Smooth muscle cell (in vitro differentiated cells): Measurements from ENCODE around the gene NR2E1. TPM values are rescaled to one million over a fixed set of nuclear protein-coding genes. Genes with fewer than 3 reads are reported as not detected.

Experiments
- DNase-seq: peaks from one replicate; lab custom pipeline; 2025; ENCODE audit not compliant: unreplicated experiment; lab: John Stamatoyannopoulos, UW
- H2AFZ ChIP-seq: fragments of 200-600 bp; sonication (generic); 2 replicates; pipeline ENCODE4 v1.6.0; 2016; ENCODE audit warnings: antibody characterized with exemption, low read depth, mild to moderate bottlenecking
- H3F3A ChIP-seq: fragments of 200-600 bp; sonication (generic); 2 replicates; pipeline ENCODE4 v1.6.0; 2017; ENCODE audit warnings: antibody characterized with exemption, low read depth
- H3K27ac ChIP-seq: fragments of 200-600 bp; sonication (generic); 2 replicates; pipeline ENCODE4 v1.5.1; 2016; ENCODE audit warnings: low read depth, mild to moderate bottlenecking
- H3K27me3 ChIP-seq: fragments of 200-600 bp; sonication (generic); 2 replicates; pipeline ENCODE4 v1.6.1; 2016; ENCODE audit warnings: low read depth, mild to moderate bottlenecking
- H3K36me3 ChIP-seq: fragments of 200-600 bp; sonication (generic); 2 replicates; pipeline ENCODE4 v1.5.1; 2016; ENCODE audit warnings: low read depth
- H3K4me1 ChIP-seq: fragments of 200-600 bp; sonication (generic); 2 replicates; pipeline ENCODE4 v1.5.1; 2016; ENCODE audit warnings: low read depth
- H3K4me2 ChIP-seq: fragments of 200-600 bp; sonication (generic); 2 replicates; pipeline ENCODE4 v1.6.0; 2016; ENCODE audit warnings: mild to moderate bottlenecking
- H3K4me3 ChIP-seq: fragments of 200-600 bp; sonication (generic); 2 replicates; pipeline ENCODE4 v1.5.1; 2016; ENCODE audit warnings: mild to moderate bottlenecking
- H3K79me2 ChIP-seq: fragments of 200-600 bp; sonication (generic); 2 replicates; pipeline ENCODE4 v1.6.0; 2016; ENCODE audit warnings: low read depth, mild to moderate bottlenecking
- H3K9ac ChIP-seq: fragments of 200-600 bp; sonication (generic); 2 replicates; pipeline ENCODE4 v1.6.0; 2016; ENCODE audit warnings: low read depth
- H3K9me3 ChIP-seq: fragments of 200-600 bp; sonication (generic); replicated peaks from 2 replicates; pipeline ENCODE4 v1.5.1; 2016; ENCODE audit warnings: low read depth
- H4K20me1 ChIP-seq: fragments of 200-600 bp; sonication (generic); 2 replicates; pipeline ENCODE4 v1.6.0; 2016; ENCODE audit warnings: low read depth
- WGBS: methylation state at CpG from one replicate; pipeline ENCODE4 v1.1.7; 2016; ENCODE audit warnings: low lambda C conversion rate; 5-methylcytosine and 5-hydroxymethylcytosine counted together
- polyA plus RNA-seq: library from polyadenylated mRNA; unstranded; fragments of >200 nt; fragmentation: Nextera tagmentation; extraction: Ambion mirVana; gene quantifications from 2 replicates; pipeline ENCODE4 v1.2.1, GENCODE V29; 2016
- total RNA-seq: library from RNA; depleted of rRNA; stranded (reverse); fragments of >200 nt; gene quantifications from 2 replicates; pipeline ENCODE4 v1.2.3, GENCODE V29; 2014
- TF ChIP-seq, protein P1 (sequence below): fragments of 200-600 bp; sonication (generic); IDR thresholded peaks from 2 replicates; pipeline ENCODE4 v1.5.1; 2017; ENCODE audit warnings: borderline replicate concordance, mild to moderate bottlenecking, antibody characterized with exemption; ENCODE audit not compliant: insufficient read depth, poor library complexity, severe bottlenecking

NR2E1 gene
- total and polyA plus RNA-seq, 2 experiments from 2014 or later, result not detected

DNA sequence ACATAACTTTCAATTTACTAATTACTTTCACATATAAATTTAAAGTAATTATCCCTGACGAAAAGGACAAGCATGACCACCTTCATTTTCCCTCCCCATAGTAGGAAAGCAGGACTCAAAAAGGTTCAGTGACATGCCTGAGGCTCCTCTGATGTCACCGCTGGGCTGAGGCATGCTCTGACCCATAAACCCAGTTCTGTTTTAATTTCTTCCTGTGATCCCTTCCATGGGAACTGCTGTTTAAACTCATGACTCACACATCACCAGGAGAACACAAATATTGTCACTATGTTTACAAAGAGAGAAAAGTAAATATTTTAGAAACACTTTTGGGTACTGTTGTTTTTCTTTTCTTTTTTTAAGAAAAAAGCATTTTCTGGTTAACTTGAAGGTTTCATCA is 38.0 kb upstream of the NR2E1 start:
- peaks cover 28% of the 10 kb centered on the region for H3K27me3 ChIP-seq
- no peaks in the 10 kb centered on the region for H3F3A ChIP-seq
- H3K27ac ChIP-seq, result peak overlapping the region; percentile 92
- no peaks in the 10 kb centered on the region for H3K9me3 ChIP-seq
- TF ChIP-seq, protein P1, sequence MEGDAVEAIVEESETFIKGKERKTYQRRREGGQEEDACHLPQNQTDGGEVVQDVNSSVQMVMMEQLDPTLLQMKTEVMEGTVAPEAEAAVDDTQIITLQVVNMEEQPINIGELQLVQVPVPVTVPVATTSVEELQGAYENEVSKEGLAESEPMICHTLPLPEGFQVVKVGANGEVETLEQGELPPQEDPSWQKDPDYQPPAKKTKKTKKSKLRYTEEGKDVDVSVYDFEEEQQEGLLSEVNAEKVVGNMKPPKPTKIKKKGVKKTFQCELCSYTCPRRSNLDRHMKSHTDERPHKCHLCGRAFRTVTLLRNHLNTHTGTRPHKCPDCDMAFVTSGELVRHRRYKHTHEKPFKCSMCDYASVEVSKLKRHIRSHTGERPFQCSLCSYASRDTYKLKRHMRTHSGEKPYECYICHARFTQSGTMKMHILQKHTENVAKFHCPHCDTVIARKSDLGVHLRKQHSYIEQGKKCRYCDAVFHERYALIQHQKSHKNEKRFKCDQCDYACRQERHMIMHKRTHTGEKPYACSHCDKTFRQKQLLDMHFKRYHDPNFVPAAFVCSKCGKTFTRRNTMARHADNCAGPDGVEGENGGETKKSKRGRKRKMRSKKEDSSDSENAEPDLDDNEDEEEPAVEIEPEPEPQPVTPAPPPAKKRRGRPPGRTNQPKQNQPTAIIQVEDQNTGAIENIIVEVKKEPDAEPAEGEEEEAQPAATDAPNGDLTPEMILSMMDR, result no peak
- H4K20me1 ChIP-seq, result no peaks in the 10 kb centered on the region
- no peak overlapping the region for H3K4me2 ChIP-seq
- no peak overlapping the region for H2AFZ ChIP-seq
- H3K4me1 ChIP-seq, result peaks cover 8% of the 10 kb centered on the region
- H3K36me3 ChIP-seq, result no peaks in the 10 kb centered on the region
- no peak for DNase-seq
- WGBS, result 30% methylated on average over 2 of the region's 2 CpGs
- no peak overlapping the region for H3K4me3 ChIP-seq
- H3K9ac ChIP-seq, result peak overlapping the region; percentile 74
- H3K79me2 ChIP-seq, result no peaks in the 10 kb centered on the region

DNA sequence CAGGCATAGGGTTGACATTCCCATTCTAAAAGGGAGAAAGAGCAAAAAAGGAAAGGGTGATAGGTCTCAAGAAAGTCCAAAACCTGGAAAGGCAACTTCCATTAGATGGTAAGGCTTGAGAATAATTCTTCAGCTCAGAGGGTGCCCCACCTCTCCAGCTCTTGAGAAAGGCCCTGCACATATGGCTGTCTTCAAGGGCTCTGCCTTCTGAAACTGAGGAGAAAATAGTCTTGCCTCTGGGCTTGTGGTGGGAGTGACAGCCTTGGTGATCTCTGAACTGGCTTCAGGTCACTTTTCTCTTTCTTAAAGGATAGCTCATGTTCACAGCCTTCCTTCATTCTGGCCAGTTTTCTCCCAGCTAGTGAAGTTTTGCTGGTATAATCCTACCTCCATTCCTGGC is 35.6 kb upstream of the NR2E1 start:
- peaks cover 4% of the 10 kb centered on the region for H3K27me3 ChIP-seq
- no peak for DNase-seq
- H3K4me1 ChIP-seq, result peaks cover 18% of the 10 kb centered on the region
- no peaks in the 10 kb centered on the region for H4K20me1 ChIP-seq
- TF ChIP-seq, protein P1, result no peak
- H3K79me2 ChIP-seq, result no peaks in the 10 kb centered on the region
- no peaks in the 10 kb centered on the region for H3K36me3 ChIP-seq
- H3K4me3 ChIP-seq, result no peak overlapping the region
- H3K27ac ChIP-seq, result no peak overlapping the region
- no peak overlapping the region for H2AFZ ChIP-seq
- peaks cover 6% of the 10 kb centered on the region for H3F3A ChIP-seq
- H3K4me2 ChIP-seq, result no peak overlapping the region
- H3K9ac ChIP-seq, result no peak overlapping the region
- no peaks in the 10 kb centered on the region for H3K9me3 ChIP-seq

DNA sequence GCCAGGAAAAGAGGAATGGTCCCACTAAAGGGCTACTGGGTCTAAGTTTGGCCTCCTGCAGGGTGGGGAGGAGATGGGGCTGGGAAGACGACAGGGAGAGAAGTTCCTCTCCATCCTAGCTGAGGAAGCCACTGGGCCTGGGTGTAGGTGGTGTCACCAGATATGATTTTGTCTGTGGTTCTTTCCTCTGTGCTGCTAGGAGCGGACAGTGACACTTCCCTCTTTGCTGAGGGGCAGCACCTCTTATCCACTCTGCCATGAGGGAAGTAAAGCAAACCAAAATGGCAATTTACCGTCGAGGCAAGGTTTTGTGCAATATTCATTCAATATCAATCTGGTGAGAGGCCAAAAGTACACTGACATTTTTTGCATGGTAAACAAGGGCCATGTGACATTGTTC is 33.0 kb upstream of the NR2E1 start:
- H3K79me2 ChIP-seq, result no peaks in the 10 kb centered on the region
- H3K4me2 ChIP-seq, result no peak overlapping the region
- no peak overlapping the region for H3K4me3 ChIP-seq
- peaks cover 6% of the 10 kb centered on the region for H3F3A ChIP-seq
- no peak overlapping the region for H2AFZ ChIP-seq
- no peaks in the 10 kb centered on the region for H3K9me3 ChIP-seq
- H3K27me3 ChIP-seq, result no peaks in the 10 kb centered on the region
- WGBS, result 71% methylated on average over 4 of the region's 4 CpGs
- H3K4me1 ChIP-seq, result peaks cover 18% of the 10 kb centered on the region
- H3K27ac ChIP-seq, result peak overlapping the region; percentile 87
- TF ChIP-seq, protein P1, result no peak
- no peak for DNase-seq
- H3K9ac ChIP-seq, result no peak overlapping the region
- H4K20me1 ChIP-seq, result no peaks in the 10 kb centered on the region
- no peaks in the 10 kb centered on the region for H3K36me3 ChIP-seq

DNA sequence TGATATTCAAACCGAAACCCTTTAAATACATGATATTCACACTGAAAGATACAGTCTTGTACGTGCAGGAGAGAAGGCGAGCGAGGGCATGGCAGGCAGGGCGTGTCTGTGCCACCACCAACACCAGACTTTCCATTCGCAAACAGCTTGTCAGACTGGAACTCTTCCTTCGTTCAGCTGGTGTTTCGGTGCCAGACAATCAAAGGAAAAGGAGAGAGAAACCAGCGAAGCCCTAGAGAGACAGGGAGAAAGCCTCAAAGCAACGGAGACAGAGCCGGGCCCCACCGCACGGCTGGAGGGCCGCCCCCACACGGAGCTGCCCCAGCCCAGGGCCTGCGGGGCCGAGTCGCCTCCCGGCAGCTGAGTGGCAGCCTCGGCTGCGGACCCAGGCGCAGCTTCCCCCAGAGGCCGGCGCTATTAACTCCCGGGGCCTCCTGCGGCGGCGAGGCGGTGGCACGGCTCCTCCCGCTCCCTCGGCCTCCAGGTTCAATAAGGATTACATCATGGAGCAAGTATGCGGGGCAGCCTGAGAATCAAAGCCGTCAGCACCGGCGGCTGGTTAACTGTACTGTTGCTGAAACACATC is 32.1 kb upstream of the NR2E1 start:
- Histone ChIP-seq H3F3A (peaks cover 6% of the 10 kb centered on the region), H3K4me3 (peak overlapping the region; percentile 53), H3K27ac (peak overlapping the region; percentile 87), H3K4me1 (peaks cover 18% of the 10 kb centered on the region), H2AFZ (peak overlapping the region; percentile 96), H4K20me1 (no peaks in the 10 kb centered on the region), H3K79me2 (no peaks in the 10 kb centered on the region), H3K36me3 (no peaks in the 10 kb centered on the region), H3K4me2 (peak overlapping the region; percentile 90), H3K9me3 (no peaks in the 10 kb centered on the region), H3K9ac (peak overlapping the region; percentile 83), H3K27me3 (no peaks in the 10 kb centered on the region)
- DNase-seq, result peak; percentile 24
- TF ChIP-seq, protein P1, result no peak
- 7% methylated on average over 36 of the region's 36 CpGs for WGBS
